Ectodermal cell (in vitro differentiated cells): ENCODE results near the gene ST7.

Experiments used
- H3K27ac ChIP-seq: 2 replicates; pipeline ENCODE4 v1.7.0; 2013; ENCODE audit warnings: mild to moderate bottlenecking, low read depth, low read length; ENCODE audit not compliant: insufficient read depth, poor library complexity, severe bottlenecking
- H3K27me3 ChIP-seq: 2 replicates; pipeline ENCODE4 v1.7.0; 2013; ENCODE audit warnings: mild to moderate bottlenecking, low read length; ENCODE audit not compliant: insufficient read depth, control insufficient read depth, poor library complexity, severe bottlenecking
- H3K36me3 ChIP-seq: one replicate; pipeline ENCODE4 v1.7.0; 2013; ENCODE audit warnings: low read length; ENCODE audit not compliant: control insufficient read depth, insufficient read depth
- H3K4me1 ChIP-seq: one replicate; pipeline ENCODE4 v1.7.0; 2013; ENCODE audit warnings: low read length; ENCODE audit not compliant: control insufficient read depth, insufficient read depth
- H3K4me3 ChIP-seq: 2 replicates; pipeline ENCODE4 v1.7.0; 2013; ENCODE audit warnings: low read depth, low read length, control low read depth; ENCODE audit not compliant: insufficient read depth
- H3K9me3 ChIP-seq: 2 replicates; pipeline ENCODE4 v1.7.0; 2013; ENCODE audit warnings: mild to moderate bottlenecking, low read length, moderate library complexity; ENCODE audit not compliant: control insufficient read depth
- WGBS, 2 experiments: methylation state at CpG; one replicate each; pipeline ENCODE4 v1.1.7; 2013; ENCODE audit warnings: missing lambda C conversion rate in 2 of 2; 5-methylcytosine and 5-hydroxymethylcytosine counted together

The ST7 gene

GRCh38 chr7:117205873-117206272 lies 252.6 kb downstream of the ST7 start:
- WGBS, 2 experiments = 93 to 94% methylated on average over 2 of the region's 2 CpGs
- H3K36me3 ChIP-seq = no peaks in the 10 kb centered on the region
- H3K4me1 ChIP-seq = no peaks in the 10 kb centered on the region
- H3K4me3 ChIP-seq = no peak overlapping the region
- no peaks in the 10 kb centered on the region for H3K27me3 ChIP-seq
- H3K9me3 ChIP-seq = no peaks in the 10 kb centered on the region
- no peak overlapping the region for H3K27ac ChIP-seq

- Histone ChIP-seq H3K27ac (no peak overlapping the region), H3K9me3 (no peaks in the 10 kb centered on the region), H3K4me1 (no peaks in the 10 kb centered on the region), H3K4me3 (no peak overlapping the region), H3K27me3 (no peaks in the 10 kb centered on the region), H3K36me3 (no peaks in the 10 kb centered on the region)
- WGBS, 2 experiments = 94% methylated on average over 4 of the region's 4 CpGs
Observed at GRCh38 chr7:117208257-117208656, 255.0 kb downstream of the ST7 start.

GRCh38 chr7:117210397-117210796 lies 257.1 kb downstream of the ST7 start:
- Histone ChIP-seq H3K27me3 (no peaks in the 10 kb centered on the region), H3K36me3 (no peaks in the 10 kb centered on the region), H3K27ac (no peak overlapping the region), H3K4me3 (no peak overlapping the region), H3K4me1 (no peaks in the 10 kb centered on the region), H3K9me3 (no peaks in the 10 kb centered on the region)
- 92 to 98% methylated on average over 4 of the region's 4 CpGs for WGBS, 2 experiments

GRCh38 chr7:117210908-117211307 lies 257.6 kb downstream of the ST7 start:
- 90 to 94% methylated on average over 2 of the region's 3 CpGs for WGBS, 2 experiments
- no peaks in the 10 kb centered on the region for H3K27me3 ChIP-seq
- no peak overlapping the region for H3K4me3 ChIP-seq
- no peaks in the 10 kb centered on the region for H3K36me3 ChIP-seq
- H3K9me3 ChIP-seq = no peaks in the 10 kb centered on the region
- no peaks in the 10 kb centered on the region for H3K4me1 ChIP-seq
- H3K27ac ChIP-seq = no peak overlapping the region

- no peaks in the 10 kb centered on the region for H3K36me3 ChIP-seq
- H3K9me3 ChIP-seq = no peaks in the 10 kb centered on the region
- H3K27me3 ChIP-seq = no peaks in the 10 kb centered on the region
- H3K4me3 ChIP-seq = no peak overlapping the region
- H3K4me1 ChIP-seq = no peaks in the 10 kb centered on the region
- no peak overlapping the region for H3K27ac ChIP-seq
Observed at GRCh38 chr7:117211614-117212013, 258.3 kb downstream of the ST7 start.

GRCh38 chr7:117212969-117213877 lies 259.9 kb downstream of the ST7 start:
- Histone ChIP-seq H3K36me3 (no peaks in the 10 kb centered on the region), H3K27ac (no peak overlapping the region), H3K4me1 (no peaks in the 10 kb centered on the region), H3K9me3 (no peaks in the 10 kb centered on the region), H3K4me3 (no peak overlapping the region), H3K27me3 (no peaks in the 10 kb centered on the region)
- 71 to 81% methylated on average over 3 to 4 of the region's 5 CpGs for WGBS, 2 experiments

GRCh38 chr7:117216010-117216409 lies 262.7 kb downstream of the ST7 start:
- no peaks in the 10 kb centered on the region for H3K36me3 ChIP-seq
- H3K4me1 ChIP-seq = no peaks in the 10 kb centered on the region
- WGBS, 2 experiments = 95 to 100% methylated on average over 1 of the region's 1 CpG
- no peaks in the 10 kb centered on the region for H3K27me3 ChIP-seq
- H3K9me3 ChIP-seq = no peaks in the 10 kb centered on the region
- no peak overlapping the region for H3K4me3 ChIP-seq
- H3K27ac ChIP-seq = no peak overlapping the region

GRCh38 chr7:117216436-117217069 lies 263.3 kb downstream of the ST7 start:
- Histone ChIP-seq H3K27ac (no peak overlapping the region), H3K4me3 (no peak overlapping the region)
- WGBS, 2 experiments = 84 to 90% methylated on average over 4 to 5 of the region's 5 CpGs

GRCh38 chr7:117217106-117218035 lies 264.1 kb downstream of the ST7 start:
- Histone ChIP-seq H3K27me3 (no peaks in the 10 kb centered on the region), H3K4me3 (no peak overlapping the region), H3K4me1 (no peaks in the 10 kb centered on the region), H3K9me3 (no peaks in the 10 kb centered on the region), H3K27ac (no peak overlapping the region), H3K36me3 (no peaks in the 10 kb centered on the region)
- WGBS, 2 experiments = 91 to 97% methylated on average over 6 of the region's 6 CpGs

More at GRCh38 chr7:117216436-117217069, 263.3 kb downstream of the ST7 start:
- H3K4me1 ChIP-seq = no peaks in the 10 kb centered on the region
- no peaks in the 10 kb centered on the region for H3K36me3 ChIP-seq
- no peaks in the 10 kb centered on the region for H3K9me3 ChIP-seq
- no peaks in the 10 kb centered on the region for H3K27me3 ChIP-seq

GRCh38 chr7:117218700-117219099 lies 265.4 kb downstream of the ST7 start:
- Histone ChIP-seq H3K36me3 (no peaks in the 10 kb centered on the region), H3K27me3 (no peaks in the 10 kb centered on the region), H3K9me3 (no peaks in the 10 kb centered on the region), H3K4me3 (no peak overlapping the region), H3K27ac (no peak overlapping the region), H3K4me1 (no peaks in the 10 kb centered on the region)
- 89 to 96% methylated on average over 3 to 4 of the region's 4 CpGs for WGBS, 2 experiments
